Right lung (tissue), 5 donors: ENCODE measurements around the gene TRDMT1. TPM values are rescaled to one million over a fixed set of nuclear protein-coding genes. Genes with fewer than 3 reads are reported as not detected.

ENCODE experiments used
- DNase-seq, 2 donors: peaks; one replicate each; pipeline ENCODE4 v3.0.0-alpha.2; 2013
- polyA plus RNA-seq, 5 donors: library from polyadenylated mRNA; unstranded; fragments of 120-200 nt; gene quantifications; one replicate each; pipeline versions ENCODE4 v1.2.1 to v1.2.3, GENCODE V29; 2013; ENCODE audit warnings: inconsistent platforms in 1 of 5, low replicate concordance in 1 of 5; ENCODE audit not compliant: insufficient read length in 5 of 5, insufficient read depth in 1 of 5

TRDMT1 gene
- polyA plus RNA-seq, 5 donors: 7.6 to 20.7 (median 13.7) TPM

GRCh38 chr10:17178006-17178405, 23.5 kb downstream of the TRDMT1 start:
- no peak for DNase-seq

- no peak for DNase-seq
Observed at GRCh38 chr10:17177014-17177413, 24.5 kb downstream of the TRDMT1 start.

DNA sequence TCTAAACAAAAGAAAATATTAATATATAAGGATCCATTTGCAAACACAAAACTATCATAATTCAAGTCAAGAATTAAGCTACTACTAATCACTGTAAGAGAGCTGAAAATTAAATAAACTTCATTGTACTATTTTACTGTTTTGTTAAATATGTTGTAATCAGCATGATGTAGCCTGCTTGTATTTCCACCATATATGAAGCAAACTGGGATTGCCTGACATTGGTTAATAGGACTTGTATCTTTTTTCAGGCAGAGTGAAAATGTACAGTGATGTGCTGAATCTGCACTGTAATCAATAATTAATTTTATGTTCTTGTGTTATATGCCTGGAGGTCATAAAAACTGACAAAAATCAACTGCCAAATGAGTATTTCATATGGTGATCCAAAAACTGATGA, 25.4 kb downstream of the TRDMT1 start:
- no peak for DNase-seq

DNA sequence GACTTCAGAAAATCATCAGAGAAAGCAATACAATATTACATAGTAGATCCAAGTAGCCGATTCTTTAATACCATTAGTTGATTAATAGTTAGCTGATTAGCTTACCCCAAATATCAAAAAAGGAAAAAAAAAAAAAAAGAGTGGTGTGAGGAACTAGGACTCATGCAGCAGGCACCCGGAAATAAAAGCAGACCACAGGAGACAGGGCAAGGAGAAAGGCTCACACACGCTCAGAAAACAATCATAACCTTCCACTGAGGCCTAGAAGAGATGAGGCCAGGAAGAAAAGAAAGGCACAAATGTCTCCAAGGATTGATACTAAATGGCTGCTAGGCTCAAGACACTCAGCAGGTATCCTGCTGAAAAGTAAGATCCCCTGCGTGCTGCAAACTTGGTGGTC, 25.9 kb downstream of the TRDMT1 start:
- no peak for DNase-seq

- DNase-seq: no peak
Observed at GRCh38 chr10:17174626-17175025, 26.8 kb downstream of the TRDMT1 start.

DNA sequence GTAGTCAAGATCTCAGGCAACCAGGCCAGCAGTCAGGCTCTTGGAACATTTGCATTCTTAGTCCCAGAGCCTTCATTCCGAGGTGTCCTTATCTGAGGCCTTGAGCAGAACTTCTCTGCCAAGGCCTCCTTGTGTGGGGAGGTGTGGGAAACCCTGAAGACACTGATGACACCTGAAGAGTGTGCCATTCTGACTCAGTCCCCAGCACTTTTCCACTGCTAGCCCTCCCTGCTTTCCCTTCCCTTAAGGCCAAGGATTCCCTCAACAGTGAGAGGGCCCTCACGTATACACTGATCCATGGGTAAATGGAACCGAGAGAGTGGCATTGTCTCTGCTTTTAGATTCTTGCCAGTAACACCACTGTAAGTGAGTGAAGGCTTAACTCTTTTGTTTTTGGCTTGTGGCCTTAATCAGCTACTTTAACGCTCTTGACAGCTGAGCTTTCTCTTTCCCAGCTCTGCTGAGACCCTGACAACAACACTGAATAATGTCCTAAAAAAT, 30.3 kb downstream of the TRDMT1 start:
- peak; percentile 55 for DNase-seq

DNA sequence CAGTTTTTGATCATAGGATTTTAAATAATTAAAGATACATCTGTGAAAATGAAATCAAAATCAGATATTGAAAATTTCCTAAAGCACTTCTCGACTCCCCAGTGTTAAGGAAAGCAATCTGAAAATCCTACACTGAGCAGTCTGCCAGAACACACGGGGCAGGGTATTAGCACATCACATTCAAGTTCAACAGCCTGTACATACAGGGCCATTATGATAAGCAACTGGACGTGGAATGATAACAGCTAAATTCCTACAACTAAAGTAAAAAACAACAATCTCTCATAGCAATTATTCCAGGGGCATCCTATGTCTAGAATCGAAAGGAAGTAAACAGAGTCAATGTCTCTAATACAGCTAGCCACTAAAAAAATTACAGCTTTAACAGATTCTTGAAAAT, 31.7 kb downstream of the TRDMT1 start:
- peak in 1 of 2 donors; percentile 25 for DNase-seq

GRCh38 chr10:17166699-17167098, 34.8 kb downstream of the TRDMT1 start:
- DNase-seq: no peak

- no peak for DNase-seq
Observed at GRCh38 chr10:17162828-17163227, 38.6 kb downstream of the TRDMT1 start.

DNA sequence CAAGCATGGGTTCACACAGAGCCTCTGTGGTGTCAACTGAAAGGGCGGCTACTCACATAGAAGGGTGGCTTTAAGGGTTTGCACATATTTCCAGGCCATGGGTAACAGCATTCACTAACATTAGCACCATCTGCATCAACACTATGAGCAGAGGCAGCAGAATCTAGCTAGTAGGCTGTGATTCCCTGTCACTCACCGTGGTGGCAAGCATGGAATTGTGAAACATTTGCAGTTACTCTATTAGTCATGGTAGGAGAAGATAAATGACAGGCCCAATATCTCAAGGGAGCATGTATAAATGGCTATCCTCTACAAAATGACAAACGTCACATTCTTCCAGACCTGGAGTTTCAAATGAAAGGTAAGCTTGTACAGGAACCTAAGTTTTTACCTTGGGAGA, 39.7 kb downstream of the TRDMT1 start:
- DNase-seq: no peak

GRCh38 chr10:17157024-17157423, 44.4 kb downstream of the TRDMT1 start:
- DNase-seq: no peak

DNA sequence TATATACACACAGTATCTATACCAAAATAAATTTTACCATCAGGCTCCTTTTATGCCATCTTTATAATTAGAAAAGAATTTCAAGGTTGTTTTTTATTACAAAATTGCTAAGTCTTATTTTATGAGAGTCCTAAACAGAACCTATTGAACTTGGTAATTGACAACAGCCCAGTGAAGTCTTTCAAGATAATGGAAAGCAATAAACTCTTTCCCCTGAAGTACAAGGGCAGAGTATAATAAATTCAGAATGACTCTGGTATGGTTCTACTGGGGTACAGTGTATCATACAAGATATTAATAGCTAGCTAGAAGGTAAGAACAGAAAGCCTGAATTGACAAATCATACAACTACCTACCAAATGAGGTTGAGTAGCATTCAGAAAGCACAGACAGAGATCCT, 45.6 kb downstream of the TRDMT1 start:
- DNase-seq: no peak

DNA sequence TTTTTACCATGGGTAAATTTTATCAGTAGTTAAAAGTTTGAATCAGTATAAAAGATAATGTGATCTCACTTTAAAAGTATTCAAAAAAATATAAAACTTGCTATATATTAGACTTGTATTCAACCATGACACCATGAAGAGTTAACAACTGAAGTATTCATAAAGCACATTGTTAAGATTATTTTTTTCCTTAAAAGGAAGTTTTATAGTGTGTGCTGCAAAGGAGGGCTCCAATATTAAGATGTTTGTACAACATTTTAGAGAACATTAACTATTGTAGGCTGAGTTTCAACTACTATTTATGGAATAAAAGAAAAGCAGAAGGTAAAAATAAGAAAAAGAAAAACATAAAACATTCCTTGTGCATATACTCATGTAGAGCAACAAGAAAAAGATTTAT, 47.4 kb downstream of the TRDMT1 start:
- DNase-seq: no peak

GRCh38 chr10:17153321-17153720, 48.2 kb downstream of the TRDMT1 start:
- DNase-seq: no peak

GRCh38 chr10:17151716-17152115, 49.8 kb downstream of the TRDMT1 start:
- DNase-seq: no peak

DNA sequence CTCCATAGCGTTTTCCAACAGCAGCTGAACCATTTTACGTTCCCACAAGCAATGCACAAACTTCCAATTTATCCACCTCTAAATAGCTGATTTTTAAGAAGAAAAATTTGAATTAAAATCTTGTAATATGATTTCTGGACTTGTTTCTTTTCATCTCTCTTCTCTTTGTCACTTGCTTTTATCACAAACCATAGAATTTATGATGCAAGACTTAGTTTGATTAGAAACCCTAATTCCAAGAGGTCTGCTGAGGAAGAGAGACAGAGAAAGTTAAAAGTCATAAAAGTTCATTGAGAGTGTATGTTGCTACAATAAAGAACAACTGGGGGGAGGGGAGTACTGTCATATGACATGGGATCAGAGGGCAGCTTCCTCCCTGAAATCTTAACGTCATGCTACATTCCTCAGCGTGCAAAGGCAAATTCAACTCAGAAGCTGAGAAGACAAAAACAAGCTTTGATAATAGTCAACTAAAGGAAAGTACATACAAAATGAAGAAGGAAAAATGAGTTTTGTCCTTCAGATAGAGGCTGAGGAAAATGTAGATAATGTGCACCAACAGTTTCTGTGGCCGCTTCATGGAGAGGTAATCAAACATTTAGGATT, 53.5 kb downstream of the TRDMT1 start:
- DNase-seq: peak; percentile 20 to 34

DNA sequence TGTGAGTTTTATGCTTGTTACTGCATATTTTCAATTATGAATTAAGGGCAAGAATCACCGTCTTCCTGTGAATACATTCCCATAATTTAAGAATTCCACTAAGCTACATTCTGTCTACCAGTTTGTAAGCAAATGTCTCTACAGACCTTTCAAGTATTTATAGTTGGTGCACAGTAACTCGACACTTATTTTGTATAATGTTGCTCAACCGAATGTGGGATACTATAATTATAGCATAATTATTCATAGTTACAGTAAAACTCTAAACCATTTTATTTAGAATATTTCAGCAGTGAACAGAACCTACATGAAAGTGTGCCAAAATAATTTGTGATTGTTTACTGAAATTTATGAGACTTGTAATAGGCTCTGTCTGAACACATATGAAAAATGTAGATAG, 54.6 kb downstream of the TRDMT1 start:
- no peak for DNase-seq

DNA sequence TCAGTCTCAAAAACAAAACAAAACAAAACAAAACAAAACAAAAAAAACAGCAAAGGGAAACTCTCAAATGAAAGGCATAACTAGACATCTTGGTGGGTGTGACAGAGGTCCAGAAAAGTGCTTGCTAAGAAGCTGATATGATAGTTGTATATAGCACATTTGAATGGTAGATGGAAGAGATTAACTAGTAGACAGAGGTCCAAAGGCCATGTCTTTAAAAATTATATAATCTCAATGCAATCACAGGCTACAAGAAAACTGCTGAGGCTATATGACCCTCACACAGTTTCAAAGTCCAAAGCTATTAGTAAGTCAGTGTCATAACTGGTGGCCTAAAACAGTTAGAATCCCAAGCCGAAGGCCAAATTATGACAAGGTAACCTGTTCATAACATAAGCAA, 56.2 kb downstream of the TRDMT1 start:
- no peak for DNase-seq

DNA sequence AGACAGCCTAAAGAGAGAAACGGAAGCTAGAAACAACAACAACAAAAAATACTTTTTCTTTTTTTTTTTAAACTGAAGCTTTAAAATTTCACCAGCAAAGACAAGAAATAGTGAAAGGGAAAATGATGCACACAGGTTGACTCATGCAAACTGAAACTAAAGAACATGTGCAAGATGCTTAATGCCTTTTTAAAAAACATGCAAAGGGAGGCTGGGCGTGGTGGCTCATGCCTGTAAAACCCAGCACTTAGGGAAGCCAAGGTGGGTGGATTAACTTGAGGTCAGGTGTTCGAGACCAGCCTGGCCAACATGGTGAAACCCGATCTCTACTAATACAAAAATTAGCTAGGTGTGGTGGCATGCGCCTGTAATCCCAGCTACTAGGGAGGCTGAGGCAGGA, 56.7 kb downstream of the TRDMT1 start:
- DNase-seq: no peak

DNA sequence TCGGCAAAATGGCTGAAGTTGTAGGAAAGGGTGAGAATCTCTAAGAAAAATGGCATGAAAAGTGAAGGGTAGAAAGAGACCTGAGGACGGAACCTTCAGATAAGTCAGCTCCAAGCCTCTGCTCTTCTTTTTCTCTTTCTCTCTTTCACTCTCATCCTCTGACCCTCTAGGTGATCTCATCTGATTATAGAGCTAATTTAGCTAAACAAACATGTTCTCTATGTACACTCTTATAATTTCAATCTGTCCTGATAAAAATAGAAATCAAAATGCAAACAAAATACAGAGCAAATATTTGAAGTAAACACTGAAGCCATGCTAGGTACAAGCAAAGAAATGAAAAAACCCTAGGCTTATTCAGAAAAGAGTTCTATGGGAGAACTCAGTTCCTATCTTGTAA, 57.4 kb downstream of the TRDMT1 start:
- no peak for DNase-seq

GRCh38 chr10:17143055-17143690, 58.3 kb downstream of the TRDMT1 start:
- no peak for DNase-seq

DNA sequence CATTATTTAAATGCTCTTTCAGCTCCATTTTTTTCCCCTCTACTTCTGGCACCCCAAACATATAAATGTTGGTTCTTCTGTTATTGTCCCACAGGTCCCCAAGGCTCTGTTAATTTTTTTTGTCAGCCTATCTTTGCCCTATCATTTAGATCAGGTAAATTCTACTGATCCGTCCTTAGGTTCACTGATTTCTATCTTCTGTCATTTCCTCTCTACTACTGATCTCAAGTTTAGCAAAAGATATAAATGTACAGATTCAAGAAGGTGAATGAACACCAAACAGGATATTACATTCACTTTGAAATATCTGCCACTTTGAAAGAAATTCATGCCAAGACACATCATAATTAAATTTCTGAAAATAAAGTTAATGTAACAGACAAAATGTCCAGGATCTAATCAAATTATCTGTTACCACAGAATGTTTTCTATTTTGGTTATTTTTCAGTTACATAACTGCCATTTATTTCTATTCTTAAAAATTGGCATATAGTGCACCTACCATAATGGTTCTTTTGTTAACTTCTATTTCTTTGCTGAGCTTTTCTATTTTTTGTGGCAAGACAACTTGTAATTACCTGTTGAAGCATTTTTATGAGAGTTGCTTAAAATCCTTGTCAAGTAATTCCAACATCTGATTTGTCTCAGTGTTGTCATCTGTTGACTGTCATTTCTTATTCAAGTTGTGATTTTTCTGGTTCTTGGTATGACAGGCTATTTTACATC, 59.8 kb downstream of the TRDMT1 start:
- no peak for DNase-seq

GRCh38 chr10:17140386-17140761, 61.1 kb downstream of the TRDMT1 start:
- DNase-seq: no peak
